GM12801 (cell line): Measurements from ENCODE around the gene GSTM3.

Source experiments
- TF ChIP-seq, protein P1 (sequence below): IDR thresholded peaks from one replicate; pipeline ENCODE4 v1.5.1; 2011; ENCODE audit warnings: control low read depth; ENCODE audit not compliant: insufficient read length; ENCODE audit errors: extremely low read depth

The GSTM3 gene

DNA sequence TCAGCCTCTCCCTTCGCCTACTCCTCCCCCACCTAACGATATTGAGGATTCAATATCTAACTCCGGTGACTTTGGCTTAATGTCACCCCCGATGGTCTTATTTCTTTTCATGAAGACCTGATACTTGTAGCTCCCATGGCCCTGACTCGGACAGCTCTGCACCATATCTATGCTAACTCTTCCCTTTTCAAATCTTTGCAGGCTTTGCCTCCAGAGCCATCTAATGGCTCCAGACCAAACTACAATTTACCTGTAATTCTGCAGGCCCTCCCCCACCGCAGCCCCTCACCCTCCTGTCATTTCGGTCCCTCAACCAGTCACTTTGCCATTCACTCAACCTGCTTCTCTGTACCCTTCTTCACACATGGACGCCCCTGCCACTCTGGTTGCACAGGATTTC lies 36.7 kb downstream of the GSTM3 start:
- TF ChIP-seq, protein P1, sequence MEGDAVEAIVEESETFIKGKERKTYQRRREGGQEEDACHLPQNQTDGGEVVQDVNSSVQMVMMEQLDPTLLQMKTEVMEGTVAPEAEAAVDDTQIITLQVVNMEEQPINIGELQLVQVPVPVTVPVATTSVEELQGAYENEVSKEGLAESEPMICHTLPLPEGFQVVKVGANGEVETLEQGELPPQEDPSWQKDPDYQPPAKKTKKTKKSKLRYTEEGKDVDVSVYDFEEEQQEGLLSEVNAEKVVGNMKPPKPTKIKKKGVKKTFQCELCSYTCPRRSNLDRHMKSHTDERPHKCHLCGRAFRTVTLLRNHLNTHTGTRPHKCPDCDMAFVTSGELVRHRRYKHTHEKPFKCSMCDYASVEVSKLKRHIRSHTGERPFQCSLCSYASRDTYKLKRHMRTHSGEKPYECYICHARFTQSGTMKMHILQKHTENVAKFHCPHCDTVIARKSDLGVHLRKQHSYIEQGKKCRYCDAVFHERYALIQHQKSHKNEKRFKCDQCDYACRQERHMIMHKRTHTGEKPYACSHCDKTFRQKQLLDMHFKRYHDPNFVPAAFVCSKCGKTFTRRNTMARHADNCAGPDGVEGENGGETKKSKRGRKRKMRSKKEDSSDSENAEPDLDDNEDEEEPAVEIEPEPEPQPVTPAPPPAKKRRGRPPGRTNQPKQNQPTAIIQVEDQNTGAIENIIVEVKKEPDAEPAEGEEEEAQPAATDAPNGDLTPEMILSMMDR, result no peak

DNA sequence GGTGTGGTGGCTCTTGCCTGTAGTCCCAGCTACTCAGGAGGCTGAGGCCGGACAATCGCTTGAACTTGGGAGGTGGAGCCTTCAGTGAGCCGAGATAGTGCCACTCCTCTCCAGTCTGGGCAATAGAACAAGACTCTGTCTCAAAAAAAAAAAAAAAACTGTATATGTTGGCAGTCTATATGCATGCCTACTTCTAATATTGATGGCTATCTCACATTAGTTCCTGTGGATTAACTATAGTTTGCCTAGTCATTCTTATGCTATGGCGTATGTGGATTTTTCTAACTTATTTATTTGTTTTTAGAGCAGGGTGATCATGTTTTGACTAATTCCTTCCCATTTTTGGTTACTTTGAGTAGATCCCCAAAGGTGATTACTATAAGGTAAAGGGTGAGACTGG lies 43.8 kb downstream of the GSTM3 start:
- TF ChIP-seq, protein P1, result no peak

DNA sequence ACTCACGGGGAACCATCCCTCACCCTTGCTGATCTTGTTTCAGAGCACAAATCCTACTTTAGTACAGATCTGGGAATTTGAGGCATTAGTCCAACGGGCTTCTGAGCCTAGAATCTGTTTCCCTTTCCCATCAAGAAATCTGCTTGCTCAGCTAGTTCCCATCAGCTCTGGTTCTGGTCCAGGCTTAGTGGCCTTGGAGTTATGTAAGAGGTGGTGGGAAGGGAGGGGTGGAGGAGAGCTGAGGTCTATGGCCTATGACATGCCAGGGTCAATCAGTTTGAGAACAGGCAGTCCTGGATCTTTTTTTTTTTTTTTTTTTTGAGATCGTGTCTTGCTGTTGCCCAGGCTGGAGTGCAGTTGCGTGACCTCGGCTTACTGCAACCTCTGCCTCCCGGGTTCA lies 49.1 kb downstream of the GSTM3 start:
- TF ChIP-seq, protein P1, result no peak

DNA sequence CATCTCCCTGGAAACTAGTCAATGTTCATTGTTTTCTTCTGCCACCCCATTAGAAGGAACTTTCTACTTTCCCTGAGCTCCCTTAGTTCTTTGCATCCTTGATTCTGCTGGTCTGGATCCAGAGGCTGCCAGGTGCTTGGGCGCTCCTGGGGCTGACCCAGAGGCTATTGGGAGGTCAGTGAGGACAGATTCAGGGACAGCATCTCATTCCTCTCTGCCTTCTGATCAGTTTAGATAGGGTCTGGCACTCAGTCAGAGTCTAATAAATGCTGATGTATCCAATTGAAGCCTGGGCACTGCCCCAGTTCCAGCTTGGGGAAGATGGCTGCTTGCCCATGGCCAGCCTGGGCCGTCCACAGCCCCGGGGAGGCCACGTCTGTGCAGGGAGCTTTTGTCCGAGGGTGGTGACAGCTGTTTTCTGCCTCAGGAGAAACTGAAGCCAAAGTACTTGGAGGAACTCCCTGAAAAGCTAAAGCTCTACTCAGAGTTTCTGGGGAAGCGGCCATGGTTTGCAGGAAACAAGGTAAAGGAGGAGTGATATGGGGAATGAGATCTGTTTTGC lies 50.9 kb downstream of the GSTM3 start:
- TF ChIP-seq, protein P1, result no peak

DNA sequence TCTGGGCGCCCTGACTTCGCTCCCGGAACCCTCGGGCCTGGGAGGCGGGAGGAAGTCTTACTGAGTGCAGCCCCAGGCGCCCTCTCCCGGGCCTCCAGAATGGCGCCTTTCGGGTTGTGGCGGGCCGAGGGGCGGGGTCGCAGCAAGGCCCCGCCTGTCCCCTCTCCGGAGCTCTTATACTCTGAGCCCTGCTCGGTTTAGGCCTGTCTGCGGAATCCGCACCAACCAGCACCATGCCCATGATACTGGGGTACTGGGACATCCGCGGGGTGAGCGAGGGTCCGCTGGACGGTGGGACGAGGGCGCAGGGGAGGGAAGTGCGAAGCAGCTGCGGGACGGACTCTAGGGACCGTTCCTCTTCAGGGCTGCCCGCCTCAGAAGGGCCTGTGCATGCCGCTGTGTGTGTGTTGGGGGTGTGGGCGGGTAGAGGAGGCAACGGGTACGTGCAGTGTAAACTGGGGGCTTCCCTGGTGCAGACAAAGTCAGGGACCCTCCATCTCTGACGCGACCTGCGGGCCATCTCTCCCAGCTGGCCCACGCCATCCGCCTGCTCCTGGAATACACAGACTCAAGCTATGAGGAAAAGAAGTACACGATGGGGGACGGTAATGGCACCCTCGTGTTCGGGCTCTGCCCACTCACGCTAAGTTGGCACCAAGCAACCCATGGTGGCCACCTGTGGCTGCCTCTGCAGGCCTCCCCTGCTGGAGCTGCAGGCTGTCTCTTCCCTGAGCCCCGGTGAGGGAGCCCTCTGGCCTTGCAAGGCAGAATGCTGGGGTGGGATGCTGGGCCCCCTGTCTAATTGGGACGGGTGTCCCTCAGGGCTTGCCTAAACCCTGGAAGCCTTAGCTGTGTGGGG lies 53.0 kb downstream of the GSTM3 start, which contains the start of gene GSTM1:
GSTM1 (plus strand) TSS at position 177 of the 859 bp plus-strand sequence; CDS start at position 234, 57 bp downstream.
- TF ChIP-seq, protein P1, result no peak
